GM12865 (cell line): Measurements from ENCODE around the gene RAB15.

Experiments
- DNase-seq: peaks from one replicate; pipeline ENCODE4 v3.0.0; 2010; ENCODE audit warnings: low read depth
- H3K4me3 ChIP-seq: 2 replicates; pipeline ENCODE4 v1.5.1; 2011; ENCODE audit warnings: mild to moderate bottlenecking, low read depth, low read length, control low read depth
- TF ChIP-seq, protein P1 (sequence below): IDR thresholded peaks from 2 replicates; pipeline ENCODE4 v1.5.1; 2011; ENCODE audit warnings: low read length, control low read depth, low read depth, inconsistent platforms; ENCODE audit not compliant: insufficient read depth; ENCODE audit errors: missing control alignments

RAB15 gene

GRCh38 chr14:64947710-64948611, 24.2 kb downstream of the RAB15 start:
- H3K4me3 ChIP-seq = no peak overlapping the region
- TF ChIP-seq, protein P1, sequence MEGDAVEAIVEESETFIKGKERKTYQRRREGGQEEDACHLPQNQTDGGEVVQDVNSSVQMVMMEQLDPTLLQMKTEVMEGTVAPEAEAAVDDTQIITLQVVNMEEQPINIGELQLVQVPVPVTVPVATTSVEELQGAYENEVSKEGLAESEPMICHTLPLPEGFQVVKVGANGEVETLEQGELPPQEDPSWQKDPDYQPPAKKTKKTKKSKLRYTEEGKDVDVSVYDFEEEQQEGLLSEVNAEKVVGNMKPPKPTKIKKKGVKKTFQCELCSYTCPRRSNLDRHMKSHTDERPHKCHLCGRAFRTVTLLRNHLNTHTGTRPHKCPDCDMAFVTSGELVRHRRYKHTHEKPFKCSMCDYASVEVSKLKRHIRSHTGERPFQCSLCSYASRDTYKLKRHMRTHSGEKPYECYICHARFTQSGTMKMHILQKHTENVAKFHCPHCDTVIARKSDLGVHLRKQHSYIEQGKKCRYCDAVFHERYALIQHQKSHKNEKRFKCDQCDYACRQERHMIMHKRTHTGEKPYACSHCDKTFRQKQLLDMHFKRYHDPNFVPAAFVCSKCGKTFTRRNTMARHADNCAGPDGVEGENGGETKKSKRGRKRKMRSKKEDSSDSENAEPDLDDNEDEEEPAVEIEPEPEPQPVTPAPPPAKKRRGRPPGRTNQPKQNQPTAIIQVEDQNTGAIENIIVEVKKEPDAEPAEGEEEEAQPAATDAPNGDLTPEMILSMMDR = no peak

DNA sequence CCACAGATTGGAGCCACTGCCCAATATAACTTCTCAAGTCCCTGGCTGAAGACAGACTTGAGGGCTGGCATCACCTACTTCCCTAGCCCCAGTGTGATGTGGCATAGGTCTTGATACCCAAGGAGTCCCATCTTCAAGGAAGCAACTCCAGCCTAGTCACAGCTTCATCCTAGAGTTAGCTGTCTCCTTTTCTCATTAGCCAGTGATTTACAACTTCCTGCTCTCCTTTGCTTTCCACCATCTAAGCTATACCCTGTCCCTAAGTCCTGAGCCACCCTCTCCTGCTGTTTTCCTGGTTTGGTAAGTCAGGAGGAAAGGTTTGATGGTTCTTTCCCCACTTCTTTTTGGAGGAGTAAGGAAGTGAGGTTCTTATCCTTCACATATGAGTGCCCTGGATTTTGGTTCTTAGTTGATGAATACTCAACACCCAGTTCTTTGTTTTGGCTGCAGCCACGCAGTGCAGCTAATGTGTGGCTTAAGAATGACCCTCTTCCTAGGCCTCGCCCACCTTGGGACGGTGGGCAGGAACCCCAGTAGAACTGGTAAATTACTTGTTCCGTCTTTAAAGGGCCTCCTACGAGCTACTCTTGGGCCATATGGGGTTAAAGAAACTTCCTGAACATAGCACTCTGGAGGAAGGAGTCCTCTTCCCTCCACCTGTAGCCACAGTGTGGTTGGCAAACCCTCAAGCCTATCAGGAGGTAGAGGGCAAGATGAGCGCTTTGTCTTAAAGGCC, 25.7 kb downstream of the RAB15 start:
- DNase-seq = no peak
- TF ChIP-seq, protein P1 = no peak
- no peak overlapping the region for H3K4me3 ChIP-seq

More at GRCh38 chr14:64947710-64948611, 24.2 kb downstream of the RAB15 start:
- DNase-seq = no peak

DNA sequence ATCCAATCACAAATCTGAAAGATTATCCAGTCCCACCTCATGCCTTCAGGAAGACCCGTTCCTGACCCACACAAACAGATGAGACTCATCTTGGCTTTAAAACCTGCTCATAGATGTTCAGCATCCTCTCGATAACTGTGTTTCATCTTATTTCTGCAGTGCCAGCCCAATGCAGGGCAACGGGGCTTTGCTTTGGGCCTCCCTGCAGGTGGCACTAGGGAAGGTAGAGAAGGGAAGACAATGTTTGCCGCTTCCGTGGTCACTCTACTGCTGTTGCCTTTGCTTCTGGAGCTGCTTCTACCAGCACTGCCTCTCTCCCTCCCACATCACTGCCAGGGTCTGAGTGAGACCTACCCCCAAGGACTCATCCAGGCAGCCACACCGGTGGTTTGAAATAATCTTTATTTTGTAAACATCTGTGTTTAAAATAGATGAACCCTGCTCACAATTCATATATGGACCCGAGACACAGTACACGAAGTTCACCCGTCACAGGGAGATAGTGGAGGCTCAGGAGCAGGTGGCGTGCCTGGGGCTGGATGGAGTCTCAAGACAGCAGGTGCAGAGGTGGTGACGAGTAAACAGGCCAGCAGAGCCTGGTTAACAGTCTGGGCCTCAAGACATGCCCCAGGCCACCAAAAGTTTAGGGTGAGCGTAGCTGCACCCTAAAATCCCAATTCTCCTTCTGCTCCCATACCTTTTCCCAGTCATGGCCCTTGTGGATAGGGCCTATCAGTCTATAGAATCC, 26.5 kb downstream of the RAB15 start:
- no peak overlapping the region for H3K4me3 ChIP-seq
- TF ChIP-seq, protein P1 = no peak
- DNase-seq = no peak

DNA sequence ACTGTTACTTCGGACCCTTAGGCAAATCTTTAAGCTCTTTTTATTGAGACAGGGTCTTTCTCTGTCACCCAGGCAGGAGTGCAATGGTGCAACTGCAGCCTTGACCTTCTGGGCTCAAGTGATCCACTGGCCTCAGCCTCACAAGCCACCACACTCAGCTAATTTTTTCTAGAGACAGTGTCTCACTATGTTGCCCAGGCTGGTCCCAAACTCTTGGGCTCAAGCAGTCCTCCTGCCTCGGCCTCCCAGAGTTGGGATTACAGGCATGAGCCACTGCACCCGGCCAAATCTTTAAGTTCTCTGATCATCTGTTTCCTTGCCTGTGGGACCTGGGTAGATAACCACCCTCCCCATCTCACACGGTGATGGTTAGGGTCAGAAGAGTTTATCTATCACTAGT, 27.3 kb downstream of the RAB15 start:
- no peak for DNase-seq
- TF ChIP-seq, protein P1 = no peak
- H3K4me3 ChIP-seq = no peak overlapping the region

DNA sequence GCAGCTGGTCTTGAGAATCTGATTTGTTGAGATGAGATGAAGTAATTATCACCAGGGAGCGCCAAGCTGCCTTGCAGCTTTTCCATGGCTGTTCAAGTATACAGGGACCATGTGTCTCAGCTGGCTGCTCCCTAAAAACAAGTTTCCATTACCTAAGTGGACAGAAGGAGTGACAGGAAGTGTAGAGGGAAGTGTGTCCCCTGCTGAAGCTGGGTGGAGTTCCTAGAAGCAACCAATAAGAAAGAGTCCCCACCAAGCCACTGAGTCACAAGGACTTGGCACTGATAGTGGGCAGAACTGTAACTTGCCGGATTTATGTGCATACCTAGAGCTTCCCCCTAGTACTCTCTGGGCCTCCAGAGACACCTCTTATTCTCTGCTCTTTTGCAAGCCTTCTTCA, 28.1 kb downstream of the RAB15 start:
- TF ChIP-seq, protein P1 = no peak
- no peak overlapping the region for H3K4me3 ChIP-seq
- DNase-seq = no peak

DNA sequence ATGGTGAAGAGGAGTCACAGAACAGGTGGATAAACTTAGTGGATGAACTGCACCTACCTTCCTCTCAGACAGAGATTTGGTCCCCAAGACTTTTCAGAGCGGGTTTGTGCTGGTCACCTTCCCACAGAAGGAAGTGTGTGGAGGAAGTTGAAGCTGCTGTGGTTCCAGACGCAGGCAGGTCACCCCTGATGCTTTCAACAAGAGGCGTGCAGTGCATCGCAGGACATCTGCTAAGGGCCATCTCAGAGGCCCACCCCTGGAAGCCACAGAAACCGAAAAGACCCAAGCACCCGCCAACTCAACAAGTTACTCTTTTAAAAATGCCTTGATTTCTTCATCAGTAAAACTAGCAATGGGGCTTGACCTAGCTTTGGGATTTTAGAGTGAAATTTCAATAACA, 28.6 kb downstream of the RAB15 start:
- TF ChIP-seq, protein P1 = no peak
- DNase-seq = no peak
- H3K4me3 ChIP-seq = no peak overlapping the region
